Measurements from ENCODE around the gene ATP6V1G1.
A peak's percentile ranks its signal among the peaks of the same experiment; 100 is the strongest.

ATP6V1G1 gene

GRCh38 chr9:114613087-114613486, 25.5 kb downstream of the ATP6V1G1 start:
- H3K4me3 ChIP-seq (ENCODE audit: low read depth, low read length) = no peak overlapping the region
- TF ChIP-seq CTCF (conservative IDR thresholded peaks at IDR 0.05; ENCODE audit: low read depth, low read length) = no peak
- DNase-seq (ENCODE audit: low read depth) = no peak

- DNase-seq (ENCODE audit: low read depth) = no peak
- no peak for TF ChIP-seq CTCF (conservative IDR thresholded peaks at IDR 0.05; ENCODE audit: low read depth, low read length)
- no peak overlapping the region for H3K4me3 ChIP-seq (ENCODE audit: low read depth, low read length)
Measured at GRCh38 chr9:114613919-114614318, 26.4 kb downstream of the ATP6V1G1 start.

GRCh38 chr9:114614373-114614772, 26.8 kb downstream of the ATP6V1G1 start:
- TF ChIP-seq CTCF (conservative IDR thresholded peaks at IDR 0.05; ENCODE audit: low read depth, low read length) = peak; percentile 7
- no peak for DNase-seq (ENCODE audit: low read depth)
- no peak overlapping the region for H3K4me3 ChIP-seq (ENCODE audit: low read depth, low read length)

- TF ChIP-seq CTCF (conservative IDR thresholded peaks at IDR 0.05; ENCODE audit: low read depth, low read length) = no peak
- no peak overlapping the region for H3K4me3 ChIP-seq (ENCODE audit: low read depth, low read length)
- peak; percentile 18 for DNase-seq (ENCODE audit: low read depth)
Measured at GRCh38 chr9:114616684-114617520, 29.3 kb downstream of the ATP6V1G1 start.

GRCh38 chr9:114619191-114619761, 31.7 kb downstream of the ATP6V1G1 start:
- no peak for TF ChIP-seq CTCF (conservative IDR thresholded peaks at IDR 0.05; ENCODE audit: low read depth, low read length)
- H3K4me3 ChIP-seq (ENCODE audit: low read depth, low read length) = no peak overlapping the region
- DNase-seq (ENCODE audit: low read depth) = no peak

- no peak for DNase-seq (ENCODE audit: low read depth)
- no peak for TF ChIP-seq CTCF (conservative IDR thresholded peaks at IDR 0.05; ENCODE audit: low read depth, low read length)
- no peak overlapping the region for H3K4me3 ChIP-seq (ENCODE audit: low read depth, low read length)
Measured at GRCh38 chr9:114621561-114621960, 34.0 kb downstream of the ATP6V1G1 start.
